ENCODE results near the gene SOHLH1.

DNA sequence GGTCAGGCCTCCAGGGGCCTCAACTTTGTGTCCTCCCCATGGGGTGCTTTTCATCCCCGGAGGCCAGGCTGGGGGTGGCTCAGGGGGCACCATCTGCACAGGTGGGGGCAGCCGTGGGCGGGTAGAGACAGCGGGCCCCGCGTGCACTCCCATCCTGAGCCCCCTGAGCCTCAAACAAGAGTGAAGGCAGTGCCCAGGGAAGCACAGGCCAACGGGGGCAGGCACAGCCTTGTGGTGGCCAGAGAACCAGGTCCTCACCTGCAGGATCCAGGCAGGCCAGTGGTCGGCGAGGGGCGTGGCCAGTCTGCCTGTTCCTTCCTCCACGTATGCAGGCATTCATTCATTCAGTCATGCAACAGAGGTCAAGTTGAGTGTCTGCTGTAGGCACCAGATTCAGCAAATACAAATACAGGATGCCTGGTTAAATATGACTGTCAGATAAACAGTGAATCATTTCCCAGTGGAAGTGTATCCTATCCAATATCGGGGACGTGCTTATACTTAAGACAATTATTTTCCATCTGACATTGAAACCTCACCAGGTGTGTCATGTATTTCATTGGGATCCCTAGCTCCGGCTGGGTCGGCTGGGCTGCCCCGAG is 25.0 kb upstream of the SOHLH1 start:
- TF ChIP-seq, protein P1, sequence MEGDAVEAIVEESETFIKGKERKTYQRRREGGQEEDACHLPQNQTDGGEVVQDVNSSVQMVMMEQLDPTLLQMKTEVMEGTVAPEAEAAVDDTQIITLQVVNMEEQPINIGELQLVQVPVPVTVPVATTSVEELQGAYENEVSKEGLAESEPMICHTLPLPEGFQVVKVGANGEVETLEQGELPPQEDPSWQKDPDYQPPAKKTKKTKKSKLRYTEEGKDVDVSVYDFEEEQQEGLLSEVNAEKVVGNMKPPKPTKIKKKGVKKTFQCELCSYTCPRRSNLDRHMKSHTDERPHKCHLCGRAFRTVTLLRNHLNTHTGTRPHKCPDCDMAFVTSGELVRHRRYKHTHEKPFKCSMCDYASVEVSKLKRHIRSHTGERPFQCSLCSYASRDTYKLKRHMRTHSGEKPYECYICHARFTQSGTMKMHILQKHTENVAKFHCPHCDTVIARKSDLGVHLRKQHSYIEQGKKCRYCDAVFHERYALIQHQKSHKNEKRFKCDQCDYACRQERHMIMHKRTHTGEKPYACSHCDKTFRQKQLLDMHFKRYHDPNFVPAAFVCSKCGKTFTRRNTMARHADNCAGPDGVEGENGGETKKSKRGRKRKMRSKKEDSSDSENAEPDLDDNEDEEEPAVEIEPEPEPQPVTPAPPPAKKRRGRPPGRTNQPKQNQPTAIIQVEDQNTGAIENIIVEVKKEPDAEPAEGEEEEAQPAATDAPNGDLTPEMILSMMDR (IDR thresholded peaks at IDR 0.05) = no peak
- TF ChIP-seq POLR2A (IDR thresholded peaks at IDR 0.05) = no peak

All from esophagus squamous epithelium (tissue), 4 donors.